GM12872 (cell line): ENCODE data around the gene GPC6.

Experiments used
- TF ChIP-seq, protein P1 (sequence below): IDR thresholded peaks from 3 replicates; pipeline ENCODE4 v1.5.1; 2011; ENCODE audit warnings: low read depth, mild to moderate bottlenecking, low read length, moderate library complexity; ENCODE audit not compliant: insufficient read depth

Gene GPC6

GRCh38 chr13:94301487-94301886 lies 1074.9 kb downstream of the GPC6 start:
- TF ChIP-seq, protein P1, sequence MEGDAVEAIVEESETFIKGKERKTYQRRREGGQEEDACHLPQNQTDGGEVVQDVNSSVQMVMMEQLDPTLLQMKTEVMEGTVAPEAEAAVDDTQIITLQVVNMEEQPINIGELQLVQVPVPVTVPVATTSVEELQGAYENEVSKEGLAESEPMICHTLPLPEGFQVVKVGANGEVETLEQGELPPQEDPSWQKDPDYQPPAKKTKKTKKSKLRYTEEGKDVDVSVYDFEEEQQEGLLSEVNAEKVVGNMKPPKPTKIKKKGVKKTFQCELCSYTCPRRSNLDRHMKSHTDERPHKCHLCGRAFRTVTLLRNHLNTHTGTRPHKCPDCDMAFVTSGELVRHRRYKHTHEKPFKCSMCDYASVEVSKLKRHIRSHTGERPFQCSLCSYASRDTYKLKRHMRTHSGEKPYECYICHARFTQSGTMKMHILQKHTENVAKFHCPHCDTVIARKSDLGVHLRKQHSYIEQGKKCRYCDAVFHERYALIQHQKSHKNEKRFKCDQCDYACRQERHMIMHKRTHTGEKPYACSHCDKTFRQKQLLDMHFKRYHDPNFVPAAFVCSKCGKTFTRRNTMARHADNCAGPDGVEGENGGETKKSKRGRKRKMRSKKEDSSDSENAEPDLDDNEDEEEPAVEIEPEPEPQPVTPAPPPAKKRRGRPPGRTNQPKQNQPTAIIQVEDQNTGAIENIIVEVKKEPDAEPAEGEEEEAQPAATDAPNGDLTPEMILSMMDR = no peak

DNA sequence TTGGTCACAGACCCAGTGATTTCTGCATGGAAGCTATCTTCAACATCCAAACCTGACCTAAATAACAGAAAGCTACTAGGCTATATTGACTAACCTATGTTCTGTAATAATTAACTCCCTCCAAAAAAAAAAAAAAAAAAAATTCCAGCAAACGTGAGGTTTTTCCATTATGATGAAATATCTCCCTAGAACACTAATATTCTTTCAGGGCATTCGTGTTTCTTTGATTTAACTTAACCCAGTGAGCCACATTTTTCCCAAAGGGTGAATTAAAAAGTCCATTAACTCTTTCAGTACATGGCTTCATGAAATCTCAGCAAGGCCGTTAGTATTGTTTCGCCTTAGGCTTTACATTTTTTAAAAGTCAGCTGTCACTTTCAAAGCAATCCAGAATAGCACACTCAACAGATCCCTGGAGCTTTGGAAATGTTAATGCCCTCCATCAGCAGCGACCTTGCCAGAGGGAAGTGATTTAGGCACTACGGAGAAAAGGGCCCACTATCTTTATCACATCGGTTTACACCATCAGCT lies 1077.1 kb downstream of the GPC6 start:
- TF ChIP-seq, protein P1 = no peak

- TF ChIP-seq, protein P1 = no peak
Observed at GRCh38 chr13:94305033-94305432, 1078.4 kb downstream of the GPC6 start.

DNA sequence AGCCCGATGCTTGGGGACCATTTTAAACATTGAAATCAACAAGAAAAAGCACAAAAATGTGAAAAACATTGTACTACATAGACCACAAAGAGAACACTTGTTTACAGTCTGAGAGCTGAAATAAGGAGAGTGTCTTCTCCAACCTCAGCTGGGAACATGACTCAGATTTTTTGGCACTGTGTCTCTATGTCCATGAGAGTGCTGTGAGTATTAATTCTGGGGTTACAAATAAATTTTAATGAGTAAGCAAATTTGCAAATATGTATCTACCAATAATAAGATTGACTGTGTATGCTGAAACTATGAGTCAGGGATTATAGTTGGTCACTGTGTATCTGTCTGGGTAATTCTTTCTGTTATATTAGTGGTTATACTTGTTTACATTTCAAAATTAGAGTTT lies 1078.9 kb downstream of the GPC6 start:
- TF ChIP-seq, protein P1 = no peak

DNA sequence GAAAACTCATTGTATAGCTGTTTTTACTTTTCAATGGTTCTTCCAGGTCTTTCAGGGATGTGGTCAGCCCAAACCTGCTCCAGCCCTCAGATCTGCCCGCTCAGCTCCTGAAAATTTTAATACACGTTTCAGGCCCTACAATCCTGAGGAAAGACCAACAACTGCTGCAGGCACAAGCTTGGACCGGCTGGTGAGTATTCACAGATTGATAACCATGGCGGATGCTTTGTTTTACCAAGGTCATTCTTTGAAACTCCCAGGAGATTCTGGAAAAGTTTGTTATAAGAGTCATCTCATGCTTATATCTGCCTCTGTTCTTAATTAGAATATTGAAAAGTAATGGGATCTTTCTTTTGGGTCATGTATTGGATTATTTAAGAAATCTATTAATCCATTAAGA lies 1079.3 kb downstream of the GPC6 start:
- TF ChIP-seq, protein P1 = no peak

- TF ChIP-seq, protein P1 = no peak
Observed at GRCh38 chr13:94308832-94309231, 1082.2 kb downstream of the GPC6 start.

DNA sequence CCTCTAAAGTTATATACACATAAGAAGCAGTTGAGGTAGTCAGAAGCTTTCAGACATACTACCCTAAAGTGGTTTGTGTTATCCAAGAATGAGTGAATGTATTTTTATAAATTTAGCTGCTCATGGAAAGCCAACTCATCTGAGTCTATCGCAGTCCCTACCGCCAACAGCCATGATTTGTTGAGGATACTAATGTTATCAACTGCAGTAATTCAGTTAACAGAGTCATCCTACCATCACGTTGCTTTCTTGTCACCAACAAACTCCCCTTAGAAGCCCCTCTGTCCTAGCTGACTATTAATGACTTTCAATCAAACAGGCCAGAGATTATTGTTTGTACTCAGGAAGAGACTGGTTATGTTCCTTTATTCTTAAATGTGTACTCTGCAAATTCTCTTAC lies 1083.0 kb downstream of the GPC6 start:
- TF ChIP-seq, protein P1 = no peak
